ENCODE results near the gene POLG. TPM values are rescaled to one million over a fixed set of nuclear protein-coding genes. Genes with fewer than 3 reads are reported as not detected.

Gene POLG
- total and polyA plus RNA-seq, 3 experiments from 2014 or later, result 56.0 to 110 (median 106) TPM

GRCh38 chr15:89367485-89368451 lies 33.1 kb upstream of the POLG start:
- H3K27me3 ChIP-seq (ENCODE audit: insufficient read depth, low read length, poor library complexity, severe bottlenecking), result peaks cover 63% of the 10 kb centered on the region
- Mint-ChIP-seq H3K27me3 (peaks cover 72 to 78% of the 10 kb centered on the region in 2 donors), H3K27ac (no peak overlapping the region), H3K9me3 (peaks cover 0 to 2% (median 0%) of the 10 kb centered on the region in 5 donors), H3K36me3 (peaks cover 0 to 2% (median 0%) of the 10 kb centered on the region in 3 donors), H3K4me1 (peaks cover 5 to 33% (median 22%) of the 10 kb centered on the region in 3 donors), H3K4me3 (peak overlapping the region in 4 of 7 donors; percentile 57 to 62 (median 59))
- ChIA-PET CTCF (interaction anchor here (1.8 to 2.3 kb wide), 2 partner anchors 9 to 62 kb away, joined by 4 to 12 read pairs; no protein-coding TSS in a partner anchor), POLR2A (no interaction called here)
- no peak for DNase-seq
- no peak overlapping the region for H3K4me3 ChIP-seq (ENCODE audit: low read length)
- no peaks in the 10 kb centered on the region for H3K4me1 ChIP-seq (ENCODE audit: insufficient read depth, low read length)
- H3K36me3 ChIP-seq (ENCODE audit: insufficient read depth, low read length), result no peaks in the 10 kb centered on the region
- no peak overlapping the region for H3K27ac ChIP-seq (ENCODE audit: low read depth, low read length)
- no peaks in the 10 kb centered on the region for H3K9me3 ChIP-seq (ENCODE audit: low read length)

- H3K36me3 Mint-ChIP-seq, result peaks cover 0 to 2% (median 0%) of the 10 kb centered on the region in 3 donors
- peak overlapping the region in 5 of 7 donors; percentile 19 to 62 (median 57) for H3K4me3 Mint-ChIP-seq
- peaks cover 5 to 36% (median 21%) of the 10 kb centered on the region in 3 donors for H3K4me1 Mint-ChIP-seq
- Histone ChIP-seq H3K27me3 (ENCODE audit: insufficient read depth, low read length, poor library complexity, severe bottlenecking) (peaks cover 61% of the 10 kb centered on the region), H3K9me3 (ENCODE audit: low read length) (no peaks in the 10 kb centered on the region), H3K27ac (ENCODE audit: low read depth, low read length) (no peak overlapping the region), H3K4me1 (ENCODE audit: insufficient read depth, low read length) (peaks cover 3% of the 10 kb centered on the region), H3K4me3 (ENCODE audit: low read length) (no peak overlapping the region), H3K36me3 (ENCODE audit: insufficient read depth, low read length) (no peaks in the 10 kb centered on the region)
- POLR2A ChIA-PET, result no interaction called here
- peaks cover 0 to 2% (median 0%) of the 10 kb centered on the region in 5 donors for H3K9me3 Mint-ChIP-seq
- DNase-seq, result no peak
- H3K27me3 Mint-ChIP-seq, result peaks cover 68 to 74% of the 10 kb centered on the region in 2 donors
- CTCF ChIA-PET, result interaction anchor here (1.3 kb wide), 1 partner anchor 9 kb away, joined by 9 read pairs; no protein-coding TSS in a partner anchor
- H3K27ac Mint-ChIP-seq, result no peak overlapping the region
Observed at GRCh38 chr15:89366656-89367393, 32.2 kb upstream of the POLG start.

DNA sequence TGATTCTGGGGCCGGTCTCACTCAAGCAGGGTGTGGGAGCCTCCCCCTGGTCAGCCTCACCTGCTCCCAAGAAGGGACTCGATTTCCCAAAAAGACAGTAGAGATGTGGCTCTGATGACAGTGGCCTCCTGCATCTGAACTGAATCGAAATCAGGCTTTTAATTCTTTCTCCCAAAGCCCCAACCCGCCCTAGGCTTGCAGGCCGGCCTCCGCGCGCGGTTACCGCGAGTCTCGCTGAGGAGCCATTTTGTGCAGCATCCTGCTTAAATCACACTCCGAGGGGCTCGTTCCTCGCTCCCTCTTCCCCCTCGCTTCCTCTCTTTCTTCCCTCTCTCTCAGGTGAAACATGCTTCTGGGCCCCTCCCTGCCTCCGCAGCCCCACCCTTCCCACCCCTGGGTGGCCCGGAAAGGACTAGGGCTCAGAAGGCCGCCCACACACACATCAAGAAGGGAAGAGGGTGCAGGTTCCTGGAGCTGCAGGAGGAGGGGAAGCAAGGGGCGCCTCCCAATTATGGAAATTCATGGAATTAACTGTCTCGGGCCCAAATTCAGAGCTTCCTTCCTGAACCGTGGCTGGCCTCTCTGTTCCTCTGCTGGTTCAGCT lies 30.9 kb upstream of the POLG start:
- no peak overlapping the region for H3K27ac ChIP-seq (ENCODE audit: low read depth, low read length)
- H3K9me3 Mint-ChIP-seq, result peaks cover 0 to 5% (median 0%) of the 10 kb centered on the region in 5 donors
- H3K27ac Mint-ChIP-seq, result peak overlapping the region in 1 of 8 donors; percentile 21
- H3K4me1 Mint-ChIP-seq, result peaks cover 15 to 46% (median 26%) of the 10 kb centered on the region in 3 donors
- POLR2A ChIA-PET, result no interaction called here
- no peaks in the 10 kb centered on the region for H3K36me3 ChIP-seq (ENCODE audit: insufficient read depth, low read length)
- peaks cover 5% of the 10 kb centered on the region for H3K4me1 ChIP-seq (ENCODE audit: insufficient read depth, low read length)
- no peak for DNase-seq
- H3K4me3 ChIP-seq (ENCODE audit: low read length), result no peak overlapping the region
- H3K27me3 Mint-ChIP-seq, result peaks cover 76 to 80% of the 10 kb centered on the region in 2 donors
- no peaks in the 10 kb centered on the region for H3K9me3 ChIP-seq (ENCODE audit: low read length)
- CTCF ChIA-PET, result no interaction called here
- peaks cover 0 to 2% (median 0%) of the 10 kb centered on the region in 3 donors for H3K36me3 Mint-ChIP-seq
- no peak overlapping the region for H3K4me3 Mint-ChIP-seq
- peaks cover 64% of the 10 kb centered on the region for H3K27me3 ChIP-seq (ENCODE audit: insufficient read depth, low read length, poor library complexity, severe bottlenecking)

- Histone ChIP-seq H3K27me3 (ENCODE audit: insufficient read depth, low read length, poor library complexity, severe bottlenecking) (peaks cover 69% of the 10 kb centered on the region), H3K9me3 (ENCODE audit: low read length) (no peaks in the 10 kb centered on the region), H3K4me3 (ENCODE audit: low read length) (no peak overlapping the region), H3K4me1 (ENCODE audit: insufficient read depth, low read length) (peaks cover 5% of the 10 kb centered on the region), H3K27ac (ENCODE audit: low read depth, low read length) (no peak overlapping the region), H3K36me3 (ENCODE audit: insufficient read depth, low read length) (no peaks in the 10 kb centered on the region)
- Mint-ChIP-seq H3K27me3 (peaks cover 75 to 82% of the 10 kb centered on the region in 2 donors), H3K36me3 (peaks cover 0 to 2% (median 0%) of the 10 kb centered on the region in 3 donors), H3K9me3 (peaks cover 0 to 5% (median 0%) of the 10 kb centered on the region in 5 donors), H3K4me3 (no peak overlapping the region), H3K4me1 (peaks cover 15 to 45% (median 23%) of the 10 kb centered on the region in 3 donors), H3K27ac (peak overlapping the region in 1 of 8 donors; percentile 45)
- no peak for DNase-seq
- POLR2A ChIA-PET, result no interaction called here
- CTCF ChIA-PET, result no interaction called here
Observed at GRCh38 chr15:89364741-89365450, 30.3 kb upstream of the POLG start.

DNA sequence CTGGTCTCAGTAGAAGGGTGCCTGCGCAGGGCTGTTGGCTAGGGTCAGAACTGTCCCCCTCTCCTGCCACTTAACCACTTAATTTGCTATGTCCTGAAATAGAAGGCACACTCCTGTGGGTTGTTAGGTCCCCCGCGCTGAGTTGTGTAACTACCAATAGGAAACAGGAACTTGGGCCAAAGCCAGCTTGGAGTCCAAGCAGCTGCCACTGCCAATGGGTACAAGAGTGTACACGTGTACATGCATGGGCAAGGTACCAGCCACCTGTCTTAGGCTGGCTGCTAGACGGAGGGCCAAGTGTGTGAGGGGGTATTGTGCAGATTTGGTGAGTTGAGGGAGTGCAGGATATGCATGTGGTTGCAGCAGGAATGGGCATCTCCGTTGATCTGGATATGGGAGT lies 29.7 kb upstream of the POLG start:
- peaks cover 73% of the 10 kb centered on the region for H3K27me3 ChIP-seq (ENCODE audit: insufficient read depth, low read length, poor library complexity, severe bottlenecking)
- no peaks in the 10 kb centered on the region for H3K36me3 ChIP-seq (ENCODE audit: insufficient read depth, low read length)

GRCh38 chr15:89363770-89364169 lies 29.1 kb upstream of the POLG start:
- H3K36me3 ChIP-seq (ENCODE audit: insufficient read depth, low read length), result no peaks in the 10 kb centered on the region
- no peak overlapping the region for H3K27ac ChIP-seq (ENCODE audit: low read depth, low read length)
- no peak overlapping the region for H3K27ac Mint-ChIP-seq
- H3K9me3 ChIP-seq (ENCODE audit: low read length), result no peaks in the 10 kb centered on the region
- H3K9me3 Mint-ChIP-seq, result peaks cover 0 to 5% (median 0%) of the 10 kb centered on the region in 5 donors
- peaks cover 15 to 42% (median 22%) of the 10 kb centered on the region in 3 donors for H3K4me1 Mint-ChIP-seq
- H3K27me3 Mint-ChIP-seq, result peaks cover 68 to 74% of the 10 kb centered on the region in 2 donors
- CTCF ChIA-PET, result no interaction called here
- DNase-seq, result no peak
- peaks cover 0 to 2% (median 0%) of the 10 kb centered on the region in 3 donors for H3K36me3 Mint-ChIP-seq
- H3K4me3 Mint-ChIP-seq, result peak overlapping the region in 1 of 7 donors; percentile 14
- POLR2A ChIA-PET, result no interaction called here
- H3K4me1 ChIP-seq (ENCODE audit: insufficient read depth, low read length), result peaks cover 11% of the 10 kb centered on the region
- peaks cover 69% of the 10 kb centered on the region for H3K27me3 ChIP-seq (ENCODE audit: insufficient read depth, low read length, poor library complexity, severe bottlenecking)
- no peak overlapping the region for H3K4me3 ChIP-seq (ENCODE audit: low read length)

More for the DNA sequence above, 29.7 kb upstream of the POLG start:
- Histone ChIP-seq H3K4me1 (ENCODE audit: insufficient read depth, low read length) (peaks cover 6% of the 10 kb centered on the region), H3K9me3 (ENCODE audit: low read length) (no peaks in the 10 kb centered on the region), H3K4me3 (ENCODE audit: low read length) (no peak overlapping the region), H3K27ac (ENCODE audit: low read depth, low read length) (no peak overlapping the region)
- ChIA-PET CTCF (no interaction called here), POLR2A (no interaction called here)
- H3K9me3 Mint-ChIP-seq, result peaks cover 0 to 5% (median 0%) of the 10 kb centered on the region in 5 donors
- peaks cover 74 to 80% of the 10 kb centered on the region in 2 donors for H3K27me3 Mint-ChIP-seq
- peak overlapping the region in 1 of 8 donors; percentile 45 for H3K27ac Mint-ChIP-seq
- H3K4me1 Mint-ChIP-seq, result peaks cover 15 to 45% (median 21%) of the 10 kb centered on the region in 3 donors
- peaks cover 0 to 2% (median 0%) of the 10 kb centered on the region in 3 donors for H3K36me3 Mint-ChIP-seq
- DNase-seq, result no peak
- H3K4me3 Mint-ChIP-seq, result no peak overlapping the region

- Histone ChIP-seq H3K4me1 (ENCODE audit: insufficient read depth, low read length) (peaks cover 15% of the 10 kb centered on the region), H3K27me3 (ENCODE audit: insufficient read depth, low read length, poor library complexity, severe bottlenecking) (peaks cover 72% of the 10 kb centered on the region), H3K36me3 (ENCODE audit: insufficient read depth, low read length) (no peaks in the 10 kb centered on the region), H3K4me3 (ENCODE audit: low read length) (no peak overlapping the region), H3K9me3 (ENCODE audit: low read length) (no peaks in the 10 kb centered on the region), H3K27ac (ENCODE audit: low read depth, low read length) (no peak overlapping the region)
- ChIA-PET CTCF (no interaction called here), POLR2A (no interaction called here)
- H3K27me3 Mint-ChIP-seq, result peaks cover 72 to 76% of the 10 kb centered on the region in 2 donors
- DNase-seq, result no peak
- no peak overlapping the region for H3K27ac Mint-ChIP-seq
- H3K4me3 Mint-ChIP-seq, result peak overlapping the region in 5 of 7 donors; percentile 14 to 51 (median 34)
- H3K9me3 Mint-ChIP-seq, result peaks cover 0 to 5% (median 0%) of the 10 kb centered on the region in 5 donors
- H3K36me3 Mint-ChIP-seq, result peaks cover 0 to 2% (median 0%) of the 10 kb centered on the region in 3 donors
- H3K4me1 Mint-ChIP-seq, result peaks cover 15 to 46% (median 24%) of the 10 kb centered on the region in 3 donors
Observed at GRCh38 chr15:89363133-89363532, 28.5 kb upstream of the POLG start.
